ENCODE measurements around the gene TMPRSS3. TPM values are rescaled to one million over a fixed set of nuclear protein-coding genes. Genes with fewer than 3 reads are reported as not detected.

The TMPRSS3 gene
- 0.10 to 0.36 TPM (median 0.22 TPM) in 5 replicates for total RNA-seq (2022; extraction: Qiagen RNA extraction)

GRCh38 chr21:42395905-42396651 is at the start of gene TMPRSS3:
TMPRSS3 (minus strand) TSS chr21:42396052; CDS start chr21:42395417, 635 bp downstream.

GRCh38 chr21:42403611-42404231 is 7.9 kb upstream of the TMPRSS3 start, which contains the start of gene UBASH3A:
UBASH3A (plus strand) TSS chr21:42403902; CDS start chr21:42403946, 44 bp downstream.

GRCh38 chr21:42366292-42367010 is 29.4 kb downstream of the TMPRSS3 start, which contains the start of gene TFF1:
TFF1 (minus strand) TSS chr21:42366535; CDS start chr21:42366495, 40 bp downstream.

GRCh38 chr21:42350927-42351426 is 44.9 kb downstream of the TMPRSS3 start, which contains the start of gene TFF2:
TFF2 (minus strand) TSS chr21:42350994; CDS start chr21:42350957, 37 bp downstream.

Other genes with a start within 250 kb of the TMPRSS3 start
- gene ABCG1, start 176.9 kb downstream of the TMPRSS3 start, total RNA-seq (2022; extraction: Qiagen RNA extraction): 1.8 to 2.9 TPM (median 2.6 TPM) in 5 replicates
- gene TFF3, start 80.6 kb downstream of the TMPRSS3 start, total RNA-seq (2022; extraction: Qiagen RNA extraction): 0.25 TPM in 1 of 5 replicates, not detected in the others
- not detected in 5 replicates for gene TFF2, start 45.1 kb downstream of the TMPRSS3 start, total RNA-seq (2022; extraction: Qiagen RNA extraction)
- 21.7 to 28.6 TPM (median 26.5 TPM) in 5 replicates for gene TFF1, start 29.5 kb downstream of the TMPRSS3 start, total RNA-seq (2022; extraction: Qiagen RNA extraction)
- 0.12 to 0.20 TPM (median 0.13 TPM) in 5 replicates for gene UBASH3A, start 7.8 kb upstream of the TMPRSS3 start, total RNA-seq (2022; extraction: Qiagen RNA extraction)
- gene RSPH1, start 100.2 kb upstream of the TMPRSS3 start, total RNA-seq (2022; extraction: Qiagen RNA extraction): 0.63 to 0.93 TPM (median 0.84 TPM) in 5 replicates
- gene SLC37A1, start 117.8 kb upstream of the TMPRSS3 start, total RNA-seq (2022; extraction: Qiagen RNA extraction): 2.9 to 3.5 TPM (median 3.3 TPM) in 5 replicates

Data from A549 treated with Hydrocortisone at 1 μM for 4 hours (cell line).